Panc1 (cell line): Measurements from ENCODE around the gene KLB. TPM values are rescaled to one million over a fixed set of nuclear protein-coding genes. Genes with fewer than 3 reads are reported as not detected.
A peak's percentile ranks its signal among the peaks of the same experiment; 100 is the strongest.
"Not testable (repeated sequence)": the region's sequence is repeated elsewhere in the genome, so short reads cannot be mapped to it uniquely, and the experiment has no call there.

Experiments used
- ATAC-seq: fragments of 200-7000 bp; cut with Tn5 transposase; 2 replicates; pipeline ENCODE4 v1.9.1; 2020; ENCODE audit warnings: mild to moderate bottlenecking, moderate library complexity
- BruUV-seq: library from RNA; stranded (reverse); fragments of 400-500 nt; replicated peaks from 2 replicates; lab custom pipeline; 2021; lab: Mats Ljungman, UMichigan
- CTCF ChIA-PET: fragments of 300-600 bp; sonication (Branson Sonifier 250); formaldehyde crosslinking; loops from one replicate; lab custom pipeline; 2022; ENCODE audit warnings: antibody characterized with exemption; lab: Charles Lee
- POLR2A ChIA-PET: fragments of 300-600 bp; sonication (Branson Sonifier 250); formaldehyde crosslinking; loops from one replicate; lab custom pipeline; 2022; ENCODE audit warnings: antibody characterized with exemption; lab: Charles Lee
- DNase-seq: peaks from one replicate; pipeline ENCODE4 v3.0.0-alpha.2; 2010; ENCODE audit warnings: low read depth, low spot score
- H3K27ac ChIP-seq: 2 replicates; pipeline ENCODE4 v1.5.1; 2011; ENCODE audit warnings: mild to moderate bottlenecking, low read length, inconsistent platforms
- H3K27me3 ChIP-seq: fragments of 200-500 bp; sonication (Bioruptor generic); 2 replicates; pipeline ENCODE4 v1.6.0; 2014; ENCODE audit warnings: low read length, inconsistent platforms; ENCODE audit not compliant: control insufficient read depth, insufficient read depth
- H3K36me3 ChIP-seq: fragments of 200-500 bp; sonication (Bioruptor generic); 2 replicates; pipeline ENCODE4 v1.5.1; 2014; ENCODE audit warnings: inconsistent platforms, mild to moderate bottlenecking, low read length, moderate library complexity; ENCODE audit not compliant: control insufficient read depth, insufficient read depth
- H3K4me1 ChIP-seq: 2 replicates; pipeline ENCODE4 v1.5.1; 2011; ENCODE audit warnings: inconsistent platforms, mild to moderate bottlenecking, low read length, moderate library complexity; ENCODE audit not compliant: control insufficient read depth, insufficient read depth
- H3K4me3 ChIP-seq, 2 experiments: 2 replicates each; pipeline ENCODE4 v1.5.1; 2011 to 2012; ENCODE audit warnings: low read depth in 2 of 2, low read length in 2 of 2, mild to moderate bottlenecking in 2 of 2, inconsistent platforms in 1 of 2, moderate library complexity in 1 of 2
- H3K9me3 ChIP-seq: fragments of 200-500 bp; sonication (Bioruptor generic); 2 replicates; pipeline ENCODE4 v1.5.1; 2014; ENCODE audit warnings: low read depth, mild to moderate bottlenecking, inconsistent platforms, low read length, moderate library complexity; ENCODE audit not compliant: control insufficient read depth, insufficient read depth
- CTCF ChIP-seq: fragments of 450-650 bp; IDR thresholded peaks from 2 replicates; pipeline ENCODE4 v1.5.1; 2017; ENCODE audit warnings: mild to moderate bottlenecking
- POLR2AphosphoS5 ChIP-seq: IDR thresholded peaks from 2 replicates; pipeline ENCODE4 v1.6.1; 2012; ENCODE audit warnings: mild to moderate bottlenecking, low read depth, low read length, moderate library complexity
- REST ChIP-seq, 2 experiments: IDR thresholded peaks; 2 replicates each; pipeline ENCODE4 v1.6.1; 2011 to 2012; ENCODE audit warnings: low read depth in 2 of 2, control low read depth in 1 of 2, low read length in 1 of 2, mild to moderate bottlenecking in 1 of 2, moderate library complexity in 1 of 2; ENCODE audit not compliant: insufficient read depth in 1 of 2
- SIN3A ChIP-seq: IDR thresholded peaks from 2 replicates; pipeline ENCODE4 v1.6.1; 2012; ENCODE audit warnings: low read depth, mild to moderate bottlenecking, low read length, moderate library complexity, borderline replicate concordance; ENCODE audit not compliant: insufficient read depth
- TCF7L2 ChIP-seq: IDR thresholded peaks from 2 replicates; pipeline ENCODE4 v1.6.1; 2011; ENCODE audit warnings: mild to moderate bottlenecking, low read depth, low read length, inconsistent platforms
- in situ Hi-C: cut with HindIII; loops from 2 replicates; pipeline ENCODE4 v1.10.0; 2016; ENCODE audit warnings: low sequenced_read_pairs, low pct_unique_long_range_greater_than_20kb
- intact Hi-C: fragments of 100-400 bp; cut with micrococcal nuclease; formaldehyde crosslinking; loops from one replicate; pipeline ENCODE4 v1.10.0; 2022; ENCODE audit not compliant: unreplicated experiment
- total RNA-seq: library from RNA; stranded (reverse); gene quantifications from one replicate; pipeline ENCODE4 v1.2.1, GENCODE V29; 2021; ENCODE audit not compliant: unreplicated experiment

KLB gene
- total RNA-seq, 1 experiment from 2014 or later, result not detected

GRCh38 chr4:39390603-39391002 is 16.1 kb upstream of the KLB start:
- no TSS peak for BruUV-seq
- intact Hi-C loops, result no loop called here

GRCh38 chr4:39394706-39395105 is 12.0 kb upstream of the KLB start:
- Histone ChIP-seq H3K36me3 (no peaks in the 10 kb centered on the region), H3K9me3 (no peaks in the 10 kb centered on the region), H3K4me3 (no peak overlapping the region), H3K27me3 (no peaks in the 10 kb centered on the region), H3K4me1 (no peaks in the 10 kb centered on the region), H3K27ac (no peak overlapping the region)
- ChIA-PET POLR2A (no interaction called here), CTCF (interaction anchor here (0.6 kb wide), 1 partner anchor 9 kb away, joined by 6 read pairs; no protein-coding TSS in a partner anchor)
- ATAC-seq (no peak), DNase-seq (no peak)
- TF ChIP-seq POLR2AphosphoS5, result no peak
- no peak for TF ChIP-seq SIN3A
- no peak for TF ChIP-seq TCF7L2
- no peak for TF ChIP-seq CTCF
- TF ChIP-seq REST (IDR thresholded peaks at IDR 0.05; ENCODE audit: insufficient read depth in 1 of 2, low read depth in 2 of 2, low read length in 1 of 2), result no peak
- in situ Hi-C loops (no loop called here), intact Hi-C loops (no loop called here)
- BruUV-seq, result no TSS peak

More at GRCh38 chr4:39390603-39391002, 16.1 kb upstream of the KLB start:
- Histone ChIP-seq H3K27me3 (no peaks in the 10 kb centered on the region), H3K27ac (no peak overlapping the region), H3K36me3 (no peaks in the 10 kb centered on the region), H3K4me3 (no peak overlapping the region), H3K4me1 (no peaks in the 10 kb centered on the region), H3K9me3 (no peaks in the 10 kb centered on the region)
- ChIA-PET POLR2A (no interaction called here), CTCF (no interaction called here)
- ATAC-seq (no peak), DNase-seq (no peak)
- in situ Hi-C loops, result no loop called here
- TF ChIP-seq REST (IDR thresholded peaks at IDR 0.05; ENCODE audit: insufficient read depth in 1 of 2, low read depth in 2 of 2, low read length in 1 of 2), result no peak
- no peak for TF ChIP-seq POLR2AphosphoS5
- no peak for TF ChIP-seq TCF7L2
- no peak for TF ChIP-seq SIN3A
- no peak for TF ChIP-seq CTCF

GRCh38 chr4:39401640-39402039 is 5.1 kb upstream of the KLB start:
- H3K9me3 ChIP-seq, DNase-seq, H3K4me3 ChIP-seq, H3K27ac ChIP-seq, BruUV-seq, CTCF ChIA-PET, intact Hi-C loops, in situ Hi-C loops, H3K27me3 ChIP-seq, H3K4me1 ChIP-seq, H3K36me3 ChIP-seq: not testable (repeated sequence)
- POLR2A ChIA-PET, result interaction anchor here (0.6 kb wide), 1 partner anchor 224 kb away, joined by 4 read pairs; no protein-coding TSS in a partner anchor
- ATAC-seq, result 0 out of 2 replicates have a peak, but pooled peaks have one; percentile 58
